HG02840 (cell line): ENCODE measurements around the gene ARL17B.
"Not testable (repeated sequence)": the region's sequence is repeated elsewhere in the genome, so short reads cannot be mapped to it uniquely, and the experiment has no call there.

ENCODE experiments used
- ATAC-seq: cut with Tn5 transposase; IDR thresholded peaks from one replicate; pipeline ENCODE4 v1.9.1; 2021; ENCODE audit warnings: mild to moderate bottlenecking, moderate library complexity, moderate number of reproducible peaks; ENCODE audit not compliant: unreplicated experiment, low FRiP score

Gene ARL17B

GRCh38 chr17:46254215-46254614, 107.4 kb downstream of the ARL17B start:
- not testable (repeated sequence) for ATAC-seq

- not testable (repeated sequence) for ATAC-seq
These were observed 107.8 kb downstream of the ARL17B start for GRCh38 chr17:46253722-46254121.

- not testable (repeated sequence) for ATAC-seq
These were observed 108.8 kb downstream of the ARL17B start for GRCh38 chr17:46252804-46253203.

- ATAC-seq, result not testable (repeated sequence)
These were observed 112.4 kb downstream of the ARL17B start for GRCh38 chr17:46249153-46249552.

GRCh38 chr17:46244949-46245768, 116.4 kb downstream of the ARL17B start:
- ATAC-seq, result not testable (repeated sequence)

- not testable (repeated sequence) for ATAC-seq
These were observed 117.1 kb downstream of the ARL17B start for GRCh38 chr17:46244339-46244913.

GRCh38 chr17:46243928-46244327, 117.6 kb downstream of the ARL17B start:
- ATAC-seq, result not testable (repeated sequence)

GRCh38 chr17:46243505-46243904, 118.1 kb downstream of the ARL17B start:
- not testable (repeated sequence) for ATAC-seq

- not testable (repeated sequence) for ATAC-seq
These were observed 130.2 kb downstream of the ARL17B start for GRCh38 chr17:46231359-46231758.

- peak; percentile 98 for ATAC-seq
These were observed 136.2 kb downstream of the ARL17B start for GRCh38 chr17:46225274-46225794.

GRCh38 chr17:46224864-46225263, 136.7 kb downstream of the ARL17B start:
- ATAC-seq, result peak; percentile 43
